Measurements from ENCODE around the gene ANAPC15. TPM values are rescaled to one million over a fixed set of nuclear protein-coding genes. Genes with fewer than 3 reads are reported as not detected.

The ANAPC15 gene
- total RNA-seq, 1 experiment from 2014 or later: 98.6 TPM

GRCh38 chr11:72116019-72116755 is 3.7 kb upstream of the ANAPC15 start:
- Histone ChIP-seq H3K4me3 (ENCODE audit: low read depth, low read length) (no peak overlapping the region), H3K4me1 (peaks cover 9% of the 10 kb centered on the region), H3K27me3 (replicated peaks; ENCODE audit: control insufficient read depth, insufficient read depth, low read length) (no peaks in the 10 kb centered on the region), H3K36me3 (ENCODE audit: control insufficient read depth, insufficient read depth, low read length) (no peaks in the 10 kb centered on the region), H3K9me3 (no peaks in the 10 kb centered on the region)
- BruUV-seq (replicated peaks): no TSS peak
- no peak overlapping the region for H3K4me3 Mint-ChIP-seq (ENCODE audit: unreplicated experiment)
- ChIA-PET POLR2A (no interaction called here), CTCF (no interaction called here)
- DNase-seq: peak in 1 of 2 experiments; percentile 17
- H3K36me3 Mint-ChIP-seq (ENCODE audit: insufficient read depth, unreplicated experiment): peaks cover 14% of the 10 kb centered on the region
- H3K27me3 Mint-ChIP-seq (ENCODE audit: insufficient read depth, unreplicated experiment): no peaks in the 10 kb centered on the region
- no peak overlapping the region for H3K27ac Mint-ChIP-seq (ENCODE audit: unreplicated experiment)
- H3K4me1 Mint-ChIP-seq (ENCODE audit: low read depth, unreplicated experiment): no peaks in the 10 kb centered on the region
- intact Hi-C loops (cut with micrococcal nuclease; ENCODE audit: unreplicated experiment): no loop called here
- no peaks in the 10 kb centered on the region for H3K9me3 Mint-ChIP-seq (ENCODE audit: unreplicated experiment)
- TF ChIP-seq, protein P1, sequence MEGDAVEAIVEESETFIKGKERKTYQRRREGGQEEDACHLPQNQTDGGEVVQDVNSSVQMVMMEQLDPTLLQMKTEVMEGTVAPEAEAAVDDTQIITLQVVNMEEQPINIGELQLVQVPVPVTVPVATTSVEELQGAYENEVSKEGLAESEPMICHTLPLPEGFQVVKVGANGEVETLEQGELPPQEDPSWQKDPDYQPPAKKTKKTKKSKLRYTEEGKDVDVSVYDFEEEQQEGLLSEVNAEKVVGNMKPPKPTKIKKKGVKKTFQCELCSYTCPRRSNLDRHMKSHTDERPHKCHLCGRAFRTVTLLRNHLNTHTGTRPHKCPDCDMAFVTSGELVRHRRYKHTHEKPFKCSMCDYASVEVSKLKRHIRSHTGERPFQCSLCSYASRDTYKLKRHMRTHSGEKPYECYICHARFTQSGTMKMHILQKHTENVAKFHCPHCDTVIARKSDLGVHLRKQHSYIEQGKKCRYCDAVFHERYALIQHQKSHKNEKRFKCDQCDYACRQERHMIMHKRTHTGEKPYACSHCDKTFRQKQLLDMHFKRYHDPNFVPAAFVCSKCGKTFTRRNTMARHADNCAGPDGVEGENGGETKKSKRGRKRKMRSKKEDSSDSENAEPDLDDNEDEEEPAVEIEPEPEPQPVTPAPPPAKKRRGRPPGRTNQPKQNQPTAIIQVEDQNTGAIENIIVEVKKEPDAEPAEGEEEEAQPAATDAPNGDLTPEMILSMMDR (IDR thresholded peaks at IDR 0.05; ENCODE audit: insufficient read depth in 1 of 2, low read depth in 1 of 2, low read length in 1 of 2, severe bottlenecking in 1 of 2, unreplicated experiment in 1 of 2): no peak

GRCh38 chr11:72114570-72114969 is 2.1 kb upstream of the ANAPC15 start:
- Mint-ChIP-seq H3K4me3 (ENCODE audit: unreplicated experiment) (no peak overlapping the region), H3K4me1 (ENCODE audit: low read depth, unreplicated experiment) (no peaks in the 10 kb centered on the region), H3K36me3 (ENCODE audit: insufficient read depth, unreplicated experiment) (peaks cover 20% of the 10 kb centered on the region), H3K27me3 (ENCODE audit: insufficient read depth, unreplicated experiment) (no peaks in the 10 kb centered on the region), H3K9me3 (ENCODE audit: unreplicated experiment) (no peaks in the 10 kb centered on the region), H3K27ac (ENCODE audit: unreplicated experiment) (no peak overlapping the region)
- POLR2A ChIA-PET: no interaction called here
- CTCF ChIA-PET: no interaction called here
- TF ChIP-seq, protein P1 (IDR thresholded peaks at IDR 0.05; ENCODE audit: insufficient read depth in 1 of 2, low read depth in 1 of 2, low read length in 1 of 2, severe bottlenecking in 1 of 2, unreplicated experiment in 1 of 2): no peak
- Histone ChIP-seq H3K4me3 (ENCODE audit: low read depth, low read length) (no peak overlapping the region), H3K9me3 (no peaks in the 10 kb centered on the region), H3K36me3 (ENCODE audit: control insufficient read depth, insufficient read depth, low read length) (peaks cover 5% of the 10 kb centered on the region), H3K27me3 (replicated peaks; ENCODE audit: control insufficient read depth, insufficient read depth, low read length) (no peaks in the 10 kb centered on the region), H3K4me1 (peaks cover 9% of the 10 kb centered on the region)
- DNase-seq: no peak
- intact Hi-C loops (cut with micrococcal nuclease; ENCODE audit: unreplicated experiment): no loop called here
- no TSS peak for BruUV-seq (replicated peaks)

- peaks cover 6% of the 10 kb centered on the region for H3K36me3 ChIP-seq (ENCODE audit: control insufficient read depth, insufficient read depth, low read length)
- peak in 1 of 2 experiments; percentile 35 for DNase-seq
- H3K4me1 ChIP-seq: peaks cover 9% of the 10 kb centered on the region
- TF ChIP-seq, protein P1 (IDR thresholded peaks at IDR 0.05; ENCODE audit: insufficient read depth in 1 of 2, low read depth in 1 of 2, low read length in 1 of 2, severe bottlenecking in 1 of 2, unreplicated experiment in 1 of 2): no peak
- no peaks in the 10 kb centered on the region for H3K9me3 Mint-ChIP-seq (ENCODE audit: unreplicated experiment)
- no peaks in the 10 kb centered on the region for H3K27me3 ChIP-seq (replicated peaks; ENCODE audit: control insufficient read depth, insufficient read depth, low read length)
- TSS peak; percentile 100 for BruUV-seq (replicated peaks)
- H3K4me1 Mint-ChIP-seq (ENCODE audit: low read depth, unreplicated experiment): no peaks in the 10 kb centered on the region
- peak overlapping the region; percentile 49 for H3K4me3 ChIP-seq (ENCODE audit: low read depth, low read length)
- H3K4me3 Mint-ChIP-seq (ENCODE audit: unreplicated experiment): peak overlapping the region; percentile 94
- no peaks in the 10 kb centered on the region for H3K27me3 Mint-ChIP-seq (ENCODE audit: insufficient read depth, unreplicated experiment)
- H3K9me3 ChIP-seq: no peaks in the 10 kb centered on the region
- H3K36me3 Mint-ChIP-seq (ENCODE audit: insufficient read depth, unreplicated experiment): peaks cover 20% of the 10 kb centered on the region
- H3K27ac Mint-ChIP-seq (ENCODE audit: unreplicated experiment): peak overlapping the region; percentile 100
- ChIA-PET CTCF (interaction anchor here (0.6 to 1.9 kb wide), 11 partner anchors 9 to 313 kb away, joined by 3 to 13 read pairs (median 4); no protein-coding TSS in a partner anchor), POLR2A (interaction anchor here (0.5 to 1.8 kb wide), 19 partner anchors 9 to 673 kb away, joined by 3 to 15 read pairs (median 4); partner anchors contain the start of genes FOLR1 and NADSYN1)
- intact Hi-C loops (cut with micrococcal nuclease; ENCODE audit: unreplicated experiment): loop anchor here (1.0 to 2.0 kb wide), 7 partner anchors 10 to 110 kb away; partner anchors contain the start of genes LAMTOR1, LRRC51 and NUMA1
These were observed 698 bp upstream of the ANAPC15 start for GRCh38 chr11:72112978-72113808.

All from Caco-2 (cell line).